SU-DHL-6 (cell line): ENCODE results near the gene ITPR2.

Source experiments
- H2AFZ ChIP-seq: fragments of 200-600 bp; sonication (generic); 2 replicates; pipeline ENCODE4 v1.6.1; 2014; ENCODE audit warnings: low read depth, mild to moderate bottlenecking, moderate library complexity, mixed read lengths, antibody characterized with exemption, low read length; ENCODE audit not compliant: severe bottlenecking
- H3F3A ChIP-seq: fragments of 200-600 bp; shearing (Covaris generic); 2 replicates; pipeline ENCODE4 v1.6.0; 2016; ENCODE audit warnings: antibody characterized with exemption, mild to moderate bottlenecking; ENCODE audit not compliant: insufficient read depth
- H3K27ac ChIP-seq: fragments of 200-600 bp; sonication (generic); 2 replicates; pipeline ENCODE4 v1.5.1; 2016; ENCODE audit warnings: low read depth, mild to moderate bottlenecking, low read length, moderate library complexity, mixed read lengths
- H3K27me3 ChIP-seq: fragments of 200-600 bp; sonication (generic), shearing (Covaris generic); 2 replicates; pipeline ENCODE4 v1.6.0; 2014; ENCODE audit warnings: mild to moderate bottlenecking, low read length
- H3K36me3 ChIP-seq: fragments of 200-600 bp; sonication (generic); 2 replicates; pipeline ENCODE4 v1.6.1; 2014; ENCODE audit warnings: mild to moderate bottlenecking, low read length, mixed read lengths
- H3K4me2 ChIP-seq: fragments of 300-600, 200-600 bp; shearing (Covaris generic), sonication (generic); 2 replicates; pipeline ENCODE4 v1.6.0; 2014; ENCODE audit warnings: low read length, low read depth, mild to moderate bottlenecking; ENCODE audit not compliant: poor library complexity, severe bottlenecking
- H3K4me3 ChIP-seq: fragments of 200-600 bp; sonication (generic); 2 replicates; pipeline ENCODE4 v1.5.1; 2014; ENCODE audit warnings: antibody characterized with exemption, low read length, mild to moderate bottlenecking, mixed read lengths; ENCODE audit not compliant: insufficient read depth, poor library complexity, severe bottlenecking
- H3K79me2 ChIP-seq: fragments of 200-600 bp; sonication (generic); 2 replicates; pipeline ENCODE4 v1.6.1; 2014; ENCODE audit warnings: mild to moderate bottlenecking, low read length, moderate library complexity; ENCODE audit not compliant: insufficient read depth
- H3K9ac ChIP-seq: fragments of 200-600 bp; sonication (generic); 2 replicates; pipeline ENCODE4 v1.7.0; 2014; ENCODE audit warnings: mild to moderate bottlenecking, low read length
- H3K9me2 ChIP-seq: fragments of 200-600 bp; sonication (generic); replicated peaks from 2 replicates; pipeline ENCODE4 v1.6.1; 2014; ENCODE audit warnings: low read length; ENCODE audit not compliant: insufficient read depth
- H3K9me3 ChIP-seq: fragments of 200-600 bp; sonication (generic); 2 replicates; pipeline ENCODE4 v1.6.1; 2014; ENCODE audit warnings: low read length, mixed read lengths; ENCODE audit not compliant: insufficient read depth
- H4K20me1 ChIP-seq: fragments of 200-600 bp; sonication (generic); 2 replicates; pipeline ENCODE4 v1.6.1; 2014; ENCODE audit warnings: low read depth, mild to moderate bottlenecking, antibody characterized with exemption, low read length, moderate library complexity, mixed read lengths
- CTCF ChIP-seq: fragments of 200-600 bp; sonication (generic); IDR thresholded peaks from one replicate; pipeline ENCODE4 v1.5.1; 2017; ENCODE audit warnings: antibody characterized with exemption, mild to moderate bottlenecking, low read length, moderate library complexity; ENCODE audit not compliant: insufficient read depth, poor library complexity, severe bottlenecking
- EZH2phosphoT487 ChIP-seq: fragments of 200-600 bp; sonication (generic), shearing (Covaris generic); conservative IDR thresholded peaks from 2 replicates; pipeline ENCODE4 v1.6.1; 2018; ENCODE audit warnings: mild to moderate bottlenecking, antibody characterized with exemption, low read length, moderate library complexity, mixed read lengths

The ITPR2 gene

DNA sequence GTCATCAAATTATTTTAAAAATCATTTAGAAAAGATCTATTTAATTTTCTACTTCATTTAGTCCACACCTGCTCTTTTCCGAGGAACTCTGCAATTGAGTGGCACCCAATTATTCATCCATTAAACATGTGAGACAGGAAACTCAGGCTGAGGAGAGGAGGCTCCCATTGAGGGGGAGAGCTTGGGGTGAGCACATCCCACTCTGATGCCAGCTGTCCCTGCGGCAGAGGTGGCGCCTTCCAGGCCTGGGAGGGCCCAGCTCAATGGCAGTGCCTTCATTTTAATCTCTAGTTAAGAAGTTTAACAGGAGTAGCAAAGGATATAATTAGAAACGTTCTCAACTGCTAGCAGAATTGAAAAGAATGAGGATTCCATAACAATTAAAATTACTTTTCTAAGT is 92.0 kb downstream of the ITPR2 start:
- H3K9ac ChIP-seq: no peak overlapping the region
- TF ChIP-seq CTCF (no peak), EZH2phosphoT487 (no peak)
- H3K79me2 ChIP-seq: no peaks in the 10 kb centered on the region
- no peak overlapping the region for H3K4me3 ChIP-seq
- H3K9me2 ChIP-seq: no peaks in the 10 kb centered on the region; the same call in 1 of the 2 replicates
- H4K20me1 ChIP-seq: no peaks in the 10 kb centered on the region
- H3K27me3 ChIP-seq: no peaks in the 10 kb centered on the region
- no peak overlapping the region for H2AFZ ChIP-seq
- H3F3A ChIP-seq: no peaks in the 10 kb centered on the region
- H3K9me3 ChIP-seq: peaks cover 7% of the 10 kb centered on the region
- H3K4me2 ChIP-seq: no peak overlapping the region
- no peak overlapping the region for H3K27ac ChIP-seq
- 0 out of 2 replicates have a peak, but pooled peaks cover 5% of the 10 kb centered on the region for H3K36me3 ChIP-seq

DNA sequence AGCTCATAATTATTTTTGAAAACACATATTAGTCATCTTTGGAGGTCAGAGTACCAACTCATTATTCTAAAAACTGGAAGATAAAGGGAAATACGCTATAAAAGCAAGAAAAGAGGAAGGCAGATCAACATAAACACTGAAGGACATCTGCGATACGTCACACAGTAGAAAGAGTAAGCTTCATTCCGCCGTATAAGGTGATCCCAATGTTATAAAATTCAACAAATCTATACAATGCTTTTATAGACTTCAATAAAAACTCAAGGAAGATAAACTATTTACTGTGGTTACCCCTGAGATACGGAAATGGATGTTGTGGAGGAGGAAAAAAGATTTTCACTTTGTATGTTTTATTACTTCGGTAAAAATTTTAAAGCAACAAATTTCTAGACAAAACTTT is 92.6 kb downstream of the ITPR2 start:
- 0 out of 2 replicates have a peak, but pooled peaks cover 5% of the 10 kb centered on the region for H3K36me3 ChIP-seq
- TF ChIP-seq EZH2phosphoT487 (no peak), CTCF (no peak)
- no peaks in the 10 kb centered on the region; the same call in 1 of the 2 replicates for H3K9me2 ChIP-seq
- H3K9me3 ChIP-seq: peaks cover 7% of the 10 kb centered on the region
- no peak overlapping the region for H3K9ac ChIP-seq
- no peak overlapping the region for H3K4me3 ChIP-seq
- no peak overlapping the region for H3K27ac ChIP-seq
- no peaks in the 10 kb centered on the region for H3F3A ChIP-seq
- no peaks in the 10 kb centered on the region for H4K20me1 ChIP-seq
- H2AFZ ChIP-seq: no peak overlapping the region
- H3K27me3 ChIP-seq: no peaks in the 10 kb centered on the region
- no peaks in the 10 kb centered on the region for H3K79me2 ChIP-seq
- no peak overlapping the region for H3K4me2 ChIP-seq

- no peak overlapping the region for H2AFZ ChIP-seq
- H3K79me2 ChIP-seq: no peaks in the 10 kb centered on the region
- H3K27ac ChIP-seq: no peak overlapping the region
- no peaks in the 10 kb centered on the region for H3K27me3 ChIP-seq
- 0 out of 2 replicates have a peak, but pooled peaks cover 5% of the 10 kb centered on the region for H3K36me3 ChIP-seq
- no peak for TF ChIP-seq EZH2phosphoT487
- no peak for TF ChIP-seq CTCF
- no peak overlapping the region for H3K4me3 ChIP-seq
- no peaks in the 10 kb centered on the region for H4K20me1 ChIP-seq
- H3K9me2 ChIP-seq: no peaks in the 10 kb centered on the region; the same call in 1 of the 2 replicates
- no peak overlapping the region for H3K9ac ChIP-seq
- H3K9me3 ChIP-seq: peaks cover 7% of the 10 kb centered on the region
- no peak overlapping the region for H3K4me2 ChIP-seq
- H3F3A ChIP-seq: no peaks in the 10 kb centered on the region
Measured at GRCh38 chr12:26737487-26738030, 95.4 kb downstream of the ITPR2 start.
